ENCODE results near the gene FAM168A.

DNA sequence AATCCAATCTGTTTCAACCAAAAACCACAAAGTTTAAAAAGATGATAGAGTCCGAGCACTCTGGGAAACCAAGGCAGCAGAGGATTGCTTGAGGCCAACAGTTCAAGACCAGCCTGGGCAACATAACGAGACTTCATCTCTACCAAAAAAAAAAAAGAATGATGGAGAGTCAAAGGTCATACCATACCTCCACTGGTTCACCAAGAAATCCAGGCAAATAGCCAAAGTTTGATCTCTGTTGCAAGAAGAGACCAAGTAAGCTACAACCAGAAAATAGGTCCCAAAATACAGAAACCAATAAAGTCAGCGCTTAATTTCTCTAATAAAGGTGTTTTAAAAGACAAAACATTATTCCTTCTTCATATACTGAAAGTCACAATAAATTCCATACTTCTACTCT is 13.1 kb downstream of the FAM168A start:
- TF ChIP-seq, protein P1, sequence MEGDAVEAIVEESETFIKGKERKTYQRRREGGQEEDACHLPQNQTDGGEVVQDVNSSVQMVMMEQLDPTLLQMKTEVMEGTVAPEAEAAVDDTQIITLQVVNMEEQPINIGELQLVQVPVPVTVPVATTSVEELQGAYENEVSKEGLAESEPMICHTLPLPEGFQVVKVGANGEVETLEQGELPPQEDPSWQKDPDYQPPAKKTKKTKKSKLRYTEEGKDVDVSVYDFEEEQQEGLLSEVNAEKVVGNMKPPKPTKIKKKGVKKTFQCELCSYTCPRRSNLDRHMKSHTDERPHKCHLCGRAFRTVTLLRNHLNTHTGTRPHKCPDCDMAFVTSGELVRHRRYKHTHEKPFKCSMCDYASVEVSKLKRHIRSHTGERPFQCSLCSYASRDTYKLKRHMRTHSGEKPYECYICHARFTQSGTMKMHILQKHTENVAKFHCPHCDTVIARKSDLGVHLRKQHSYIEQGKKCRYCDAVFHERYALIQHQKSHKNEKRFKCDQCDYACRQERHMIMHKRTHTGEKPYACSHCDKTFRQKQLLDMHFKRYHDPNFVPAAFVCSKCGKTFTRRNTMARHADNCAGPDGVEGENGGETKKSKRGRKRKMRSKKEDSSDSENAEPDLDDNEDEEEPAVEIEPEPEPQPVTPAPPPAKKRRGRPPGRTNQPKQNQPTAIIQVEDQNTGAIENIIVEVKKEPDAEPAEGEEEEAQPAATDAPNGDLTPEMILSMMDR (IDR thresholded peaks at IDR 0.05) = no peak
- TF ChIP-seq SIN3A (IDR thresholded peaks at IDR 0.05; ENCODE audit: borderline replicate concordance, insufficient read depth, low read depth, low read length) (no peak), POLR2AphosphoS5 (IDR thresholded peaks at IDR 0.05; ENCODE audit: low read depth, low read length) (no peak), REST (IDR thresholded peaks at IDR 0.05; ENCODE audit: insufficient read depth in 1 of 2, low read depth in 2 of 2, low read length in 1 of 2) (no peak), TCF7L2 (IDR thresholded peaks at IDR 0.05; ENCODE audit: low read depth, low read length) (no peak)
